ENCODE data around the gene PUDP.
"Not testable (repeated sequence)": the region's sequence is repeated elsewhere in the genome, so short reads cannot be mapped to it uniquely, and the experiment has no call there.

The PUDP gene

DNA sequence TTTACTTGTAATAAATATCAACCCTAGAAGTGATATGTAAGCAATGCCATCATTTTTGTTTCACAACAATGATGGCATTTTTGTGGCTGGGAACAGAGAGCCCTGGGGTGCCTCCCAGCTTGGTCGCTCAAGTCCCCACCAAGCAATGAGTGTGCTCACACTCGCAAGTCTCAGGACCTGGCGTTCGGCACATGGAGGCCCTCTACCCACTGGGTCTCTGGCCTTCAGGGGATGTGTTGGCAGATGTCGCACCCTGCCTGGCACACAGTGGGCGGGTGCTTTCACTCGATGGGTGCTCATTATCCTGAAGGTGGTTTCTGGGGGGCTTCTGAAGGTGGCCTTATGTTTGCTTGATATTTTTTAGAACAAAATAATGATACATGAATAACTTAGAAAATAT lies 75.1 kb downstream of the PUDP start:
- DNase-seq = no peak

DNA sequence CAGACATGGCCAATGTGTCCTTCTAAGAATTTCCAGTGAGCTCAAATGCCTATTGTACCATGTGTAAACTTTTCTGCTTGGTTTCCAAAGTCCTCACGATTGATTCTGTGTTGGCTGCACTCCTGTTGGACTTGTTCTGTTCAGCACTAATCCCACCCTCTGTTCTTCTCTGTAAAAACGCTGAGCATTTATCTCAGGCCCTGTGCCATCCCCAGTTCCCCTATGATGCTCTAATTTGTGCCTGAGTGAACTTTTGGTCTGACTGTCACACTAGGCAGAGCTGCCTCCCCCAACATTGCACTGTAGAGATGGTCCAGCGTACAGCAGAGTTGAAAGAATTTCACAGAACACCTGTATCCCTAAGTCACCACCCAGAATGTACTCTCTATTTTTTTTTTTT lies 76.6 kb downstream of the PUDP start:
- DNase-seq = no peak

DNA sequence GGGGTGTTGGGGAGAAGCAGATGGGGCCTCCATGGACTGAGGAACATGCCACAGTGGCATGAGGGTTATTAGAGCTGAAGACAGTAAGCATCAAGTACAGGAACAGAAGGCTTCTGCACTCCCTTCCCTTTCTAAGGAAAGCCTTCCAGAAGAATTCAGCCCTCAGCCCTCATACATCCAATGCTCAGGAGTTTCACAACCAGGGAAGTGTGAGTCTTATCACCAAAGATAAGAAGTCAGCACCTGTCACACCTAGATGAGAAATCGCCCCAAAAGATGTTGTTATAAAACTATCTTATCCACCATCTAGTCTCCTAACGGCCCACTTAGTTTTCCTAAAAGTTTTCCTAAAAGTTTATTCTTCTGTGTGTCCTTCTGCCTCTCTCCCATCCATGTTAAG lies 78.4 kb downstream of the PUDP start:
- no peak for DNase-seq

DNA sequence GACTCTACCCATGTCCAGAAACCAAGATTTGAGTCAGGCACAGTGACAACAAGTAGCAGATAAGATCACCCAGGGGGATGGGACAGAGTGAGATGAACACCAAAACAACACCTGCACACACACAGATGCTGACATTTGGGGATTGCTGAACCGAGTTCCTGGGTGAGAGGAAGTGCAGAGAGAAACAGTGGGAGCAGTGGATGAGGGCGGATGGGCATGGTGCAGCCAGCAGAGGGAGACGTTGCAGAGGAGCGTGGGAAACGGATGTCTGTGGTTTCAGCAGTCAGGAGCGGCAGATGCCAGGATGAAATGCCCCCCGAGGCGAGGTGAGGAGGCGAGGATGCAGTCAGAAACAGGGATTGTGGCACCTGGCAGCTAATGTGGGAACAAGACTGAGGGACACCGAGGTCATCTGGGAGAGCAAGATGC lies 79.0 kb downstream of the PUDP start:
- DNase-seq = peak; percentile 29

- DNase-seq = no peak
Measured at GRCh38 chrX:7067256-7067655, 80.7 kb downstream of the PUDP start.

GRCh38 chrX:7065473-7065872 lies 82.5 kb downstream of the PUDP start:
- no peak for DNase-seq

GRCh38 chrX:7062903-7063302 lies 85.0 kb downstream of the PUDP start:
- no peak for DNase-seq

DNA sequence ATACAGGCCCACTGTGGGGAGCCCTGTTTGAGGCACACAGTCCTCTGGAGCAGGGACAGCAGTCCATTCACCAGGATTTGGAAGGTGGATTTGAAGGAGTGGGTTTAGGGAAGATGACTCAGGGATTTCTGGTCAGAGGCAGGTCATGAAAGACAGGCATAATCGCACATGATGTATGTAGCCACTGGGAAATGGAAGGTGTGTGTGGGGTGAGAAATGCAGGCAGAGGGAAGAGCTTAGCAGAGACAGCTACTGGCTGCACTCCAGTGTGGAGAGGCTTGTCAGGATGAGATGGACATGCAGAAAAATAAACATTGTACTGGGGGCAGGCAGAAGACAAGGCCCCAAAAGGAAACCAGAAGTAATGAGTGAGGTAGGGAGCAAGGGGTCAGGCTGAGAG lies 85.7 kb downstream of the PUDP start:
- no peak for DNase-seq

GRCh38 chrX:7061429-7061828 lies 86.5 kb downstream of the PUDP start:
- no peak for DNase-seq

DNA sequence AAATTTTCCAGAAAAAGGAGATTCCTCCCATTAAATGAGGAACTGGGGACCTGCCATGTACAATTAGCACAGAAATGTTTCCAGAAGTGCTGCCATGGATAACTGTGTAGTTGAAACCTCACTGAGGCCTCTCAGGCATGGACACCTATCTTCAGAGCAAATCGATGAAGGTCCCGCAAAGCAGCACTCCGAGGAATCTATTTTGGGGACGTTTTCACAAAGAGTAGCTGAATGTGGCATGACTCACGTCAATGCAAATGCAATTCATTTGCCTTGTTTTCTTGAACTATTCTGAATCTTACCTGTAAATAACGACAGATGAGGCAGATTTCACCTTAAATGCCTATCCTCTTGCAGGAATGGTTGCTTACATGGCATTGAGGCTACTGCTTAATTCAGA lies 87.5 kb downstream of the PUDP start:
- DNase-seq = no peak

DNA sequence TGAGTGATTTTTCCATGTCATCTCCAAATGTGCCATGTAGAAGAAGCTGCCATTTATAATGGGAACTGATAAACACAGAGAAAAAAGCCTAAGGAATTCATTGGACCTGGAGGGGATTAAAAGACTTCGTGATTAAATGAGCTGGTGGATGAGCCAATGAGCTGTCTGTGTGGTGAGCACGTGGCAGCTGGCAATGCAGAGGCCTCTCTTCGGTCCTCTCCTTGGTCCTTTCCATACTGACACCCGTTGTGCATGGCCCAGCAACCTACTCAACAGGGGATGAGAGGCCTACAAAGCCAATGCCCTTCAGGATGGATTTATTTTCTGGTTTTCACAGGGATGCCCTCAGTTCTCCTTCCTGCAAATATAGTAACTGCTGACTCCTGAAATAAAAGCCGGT lies 88.1 kb downstream of the PUDP start:
- DNase-seq = no peak

- no peak for DNase-seq
Measured at GRCh38 chrX:7059214-7059838, 88.6 kb downstream of the PUDP start.

GRCh38 chrX:7055386-7056137 lies 92.4 kb downstream of the PUDP start:
- DNase-seq = no peak

DNA sequence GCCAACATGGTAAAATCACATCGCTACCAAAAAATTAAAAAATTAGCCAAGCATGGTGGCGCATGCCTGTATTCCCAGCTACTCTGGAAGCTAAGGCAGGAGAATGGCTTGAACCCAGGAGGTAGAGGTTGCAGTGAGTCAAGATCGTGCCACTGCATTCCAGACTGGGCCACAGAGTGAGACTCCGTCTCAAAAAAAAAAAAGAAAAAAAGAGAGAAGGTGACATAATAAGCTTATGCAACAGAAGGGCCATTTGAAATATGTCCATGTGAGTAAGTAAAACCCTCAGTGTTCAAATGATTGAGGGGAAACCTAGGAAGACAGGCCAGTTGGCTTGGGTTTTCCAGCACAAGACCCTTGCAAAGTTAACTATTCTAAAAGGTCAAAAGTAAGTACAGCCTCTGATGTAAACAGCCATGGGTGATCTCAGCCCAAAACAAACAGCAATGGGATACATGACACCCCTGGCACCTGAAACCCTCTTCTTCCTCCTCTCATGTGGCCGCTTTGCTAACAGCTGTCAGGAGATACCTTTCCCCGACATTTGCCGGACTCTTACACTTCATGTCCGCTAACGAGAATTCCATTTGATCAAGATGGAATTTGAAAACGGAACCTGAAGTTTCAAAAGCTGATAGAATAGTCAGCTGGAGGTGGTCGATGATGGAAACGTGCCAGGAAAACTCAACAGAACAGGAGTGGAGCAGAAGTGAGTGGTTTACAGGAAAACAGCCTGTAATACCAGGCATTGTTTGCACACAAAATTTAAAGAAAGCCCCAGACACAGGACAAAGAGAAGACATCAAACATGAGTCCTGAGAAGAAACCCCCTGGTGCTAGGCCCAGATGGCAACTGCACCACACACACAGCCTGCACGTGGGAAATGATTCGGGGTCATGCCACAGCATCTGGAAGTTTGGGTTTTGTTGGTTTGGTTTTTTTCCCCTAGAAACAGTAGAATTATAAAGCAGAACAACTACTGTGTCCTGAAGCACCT lies 93.4 kb downstream of the PUDP start:
- peak; percentile 7 for DNase-seq

DNA sequence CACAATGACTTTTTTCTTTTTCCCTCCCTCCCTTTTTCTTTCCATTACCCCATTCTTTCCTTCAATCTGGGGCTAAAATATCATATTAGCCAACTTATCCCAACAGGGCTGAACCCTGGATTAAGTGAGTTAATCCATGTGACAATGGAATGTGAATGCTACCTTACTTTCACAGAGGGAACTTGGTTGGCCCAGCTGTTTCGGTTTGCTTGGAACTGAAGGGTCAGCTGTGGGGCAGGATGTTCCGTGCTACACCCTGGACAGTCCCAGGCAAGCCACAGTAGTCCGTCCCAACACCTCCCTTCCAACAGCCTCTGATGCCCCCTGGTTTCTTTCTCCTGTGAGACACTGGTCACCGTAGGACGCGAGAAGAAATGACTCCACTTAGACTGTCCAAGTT lies 95.4 kb downstream of the PUDP start:
- DNase-seq = no peak

DNA sequence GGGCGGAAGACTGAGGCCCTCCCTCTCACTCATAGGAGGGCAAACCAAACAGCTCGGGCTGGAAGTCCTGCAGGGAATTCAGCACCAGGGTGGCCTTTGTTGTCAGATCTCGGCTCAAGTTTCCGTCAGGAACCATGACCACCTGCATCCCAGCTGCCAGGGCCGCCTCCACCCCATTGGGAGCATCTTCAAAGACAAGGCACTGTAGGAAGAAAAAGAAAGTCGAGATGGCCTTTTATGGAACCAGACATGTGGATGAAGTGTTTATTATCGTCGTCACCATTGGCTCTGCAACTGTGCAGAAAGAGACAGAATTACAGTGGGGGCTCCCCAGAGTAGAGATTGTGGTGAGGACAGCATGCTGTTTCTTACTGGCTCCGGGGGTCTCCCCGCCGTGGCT lies 97.7 kb downstream of the PUDP start:
- DNase-seq = no peak

DNA sequence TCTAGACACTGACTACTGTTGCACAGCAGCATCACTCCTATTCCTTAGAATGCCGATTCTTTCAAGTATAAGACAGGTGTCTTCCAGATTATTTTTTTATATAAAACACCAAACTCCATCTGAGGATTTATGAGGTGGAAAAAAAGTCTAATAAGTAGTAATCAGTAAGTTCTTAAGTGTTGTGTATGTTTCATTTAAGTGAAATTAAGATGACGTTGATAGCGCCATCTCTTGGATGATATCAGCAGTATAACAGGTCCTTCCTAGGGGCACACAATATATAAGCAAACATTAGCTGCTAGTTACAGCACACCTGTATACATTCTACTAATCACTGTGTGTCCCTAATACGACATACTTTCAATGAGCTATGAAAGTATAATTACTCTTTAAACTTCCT lies 100.0 kb downstream of the PUDP start:
- no peak for DNase-seq

DNA sequence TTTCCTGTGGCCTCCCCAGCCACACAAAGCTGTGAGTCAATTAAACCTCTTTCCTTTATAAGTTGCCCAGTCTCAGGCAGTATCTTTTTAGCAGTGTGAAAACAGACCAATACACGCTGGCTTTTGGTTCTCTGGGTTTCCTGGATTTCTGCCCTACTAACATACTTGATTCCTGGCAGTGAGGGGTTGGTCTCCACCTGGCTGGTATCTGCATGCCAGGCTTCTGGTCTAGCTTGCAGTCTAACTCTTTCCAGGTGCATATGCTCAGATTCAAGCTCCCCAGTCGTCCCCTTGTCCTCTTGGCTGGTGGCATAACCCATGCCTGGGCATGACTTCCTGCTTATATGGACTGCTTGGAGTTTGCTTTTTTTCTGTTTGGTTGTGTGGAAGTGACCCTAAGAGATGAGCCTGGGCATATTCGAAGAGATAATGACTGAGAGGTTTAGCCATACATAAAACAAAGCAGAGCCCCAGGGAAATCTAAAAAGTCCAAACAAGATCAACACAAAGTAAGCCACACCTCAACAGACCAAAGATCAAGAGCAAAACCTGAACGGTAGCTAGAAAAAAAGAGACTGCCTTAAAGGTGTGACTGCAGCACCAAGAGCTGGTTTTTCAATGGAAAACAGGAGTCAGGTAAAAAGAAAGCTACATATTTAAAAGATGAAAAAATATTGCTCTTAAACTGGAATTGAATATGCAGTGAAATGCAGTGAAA lies 102.6 kb downstream of the PUDP start:
- no peak for DNase-seq

- DNase-seq = peak; percentile 80
Measured at GRCh38 chrX:7043796-7044433, 104.0 kb downstream of the PUDP start.

- DNase-seq = no peak
Measured at GRCh38 chrX:7028246-7028645, 119.7 kb downstream of the PUDP start.

- no peak for DNase-seq
Measured at GRCh38 chrX:7027071-7027470, 120.9 kb downstream of the PUDP start.

- not testable (repeated sequence) for DNase-seq
Measured at GRCh38 chrX:7026365-7026764, 121.6 kb downstream of the PUDP start.
